ENCODE measurements around the gene CD300LF.
A peak's percentile ranks its signal among the peaks of the same experiment; 100 is the strongest.

Gene CD300LF

GRCh38 chr17:74682471-74683190 lies 30.1 kb downstream of the CD300LF start:
- peak; percentile 55 for DNase-seq

GRCh38 chr17:74682028-74682427 lies 30.7 kb downstream of the CD300LF start:
- DNase-seq, result no peak

- DNase-seq, result no peak
These were observed 31.8 kb downstream of the CD300LF start for GRCh38 chr17:74680941-74681340.

- no peak for DNase-seq
These were observed 32.5 kb downstream of the CD300LF start for GRCh38 chr17:74680213-74680612.

- no peak for DNase-seq
These were observed 33.3 kb downstream of the CD300LF start for GRCh38 chr17:74679374-74679773.

- DNase-seq, result peak; percentile 35
These were observed 34.2 kb downstream of the CD300LF start for GRCh38 chr17:74678541-74678940.

- peak; percentile 98 for DNase-seq
These were observed 34.9 kb downstream of the CD300LF start for GRCh38 chr17:74677558-74678466.

- DNase-seq, result no peak
These were observed 41.5 kb downstream of the CD300LF start for GRCh38 chr17:74671031-74671771.

GRCh38 chr17:74670329-74670728 lies 42.4 kb downstream of the CD300LF start:
- no peak for DNase-seq

- no peak for DNase-seq
These were observed 49.2 kb downstream of the CD300LF start for GRCh38 chr17:74663561-74663960.

GRCh38 chr17:74659889-74660288 lies 52.8 kb downstream of the CD300LF start:
- DNase-seq, result no peak

- no peak for DNase-seq
These were observed 54.1 kb downstream of the CD300LF start for GRCh38 chr17:74658620-74659019.

GRCh38 chr17:74654742-74655141 lies 58.0 kb downstream of the CD300LF start:
- DNase-seq, result no peak

- no peak for DNase-seq
These were observed 60.7 kb downstream of the CD300LF start for GRCh38 chr17:74652020-74652419.

GRCh38 chr17:74649909-74650308 lies 62.8 kb downstream of the CD300LF start:
- DNase-seq, result no peak

GRCh38 chr17:74647871-74648672 lies 64.7 kb downstream of the CD300LF start:
- DNase-seq, result no peak

GRCh38 chr17:74646231-74646630 lies 66.5 kb downstream of the CD300LF start:
- DNase-seq, result peak; percentile 6

- DNase-seq, result no peak
These were observed 67.7 kb downstream of the CD300LF start for GRCh38 chr17:74645010-74645409.

- no peak for DNase-seq
These were observed 68.3 kb downstream of the CD300LF start for GRCh38 chr17:74644419-74644818.

All from NCI-H2171 treated with DMSO at 0.1 percent for 48 hours (cell line).